ENCODE data around the gene NARF.

GRCh38 chr17:82505296-82505695, 46.8 kb downstream of the NARF start:
- TF ChIP-seq JUN (IDR thresholded peaks at IDR 0.05), result no peak
- TF ChIP-seq CHD2 (IDR thresholded peaks at IDR 0.05; ENCODE audit: low read length, partially characterized antibody), result no peak
- TF ChIP-seq MAFK (IDR thresholded peaks at IDR 0.05; ENCODE audit: partially characterized antibody), result no peak
- TF ChIP-seq REST (IDR thresholded peaks at IDR 0.05), result no peak
- TF ChIP-seq TP53 (CRISPR knock-in tag; IDR thresholded peaks at IDR 0.05), result no peak
- TF ChIP-seq MYC (IDR thresholded peaks at IDR 0.05; ENCODE audit: borderline replicate concordance, low read length), result no peak
- no peak for TF ChIP-seq CTCF (IDR thresholded peaks at IDR 0.05)
- no peak for TF ChIP-seq USF2 (IDR thresholded peaks at IDR 0.05)
- TF ChIP-seq ESRRA (IDR thresholded peaks at IDR 0.05; ENCODE audit: borderline replicate concordance, low read length), result no peak
- TF ChIP-seq BHLHE40 (IDR thresholded peaks at IDR 0.05; ENCODE audit: low read depth, low read length), result no peak
- no peak for TF ChIP-seq KDM5A (IDR thresholded peaks at IDR 0.05)
